Hematopoietic multipotent progenitor cell treated with erythropoietin and hydrocortisone succinate and interleukin-3 and kit ligand, for 17 days (in vitro differentiated cells): Measurements from ENCODE around the gene LGALS7B.
A peak's percentile ranks its signal among the peaks of the same experiment; 100 is the strongest.
"Not testable (repeated sequence)": the region's sequence is repeated elsewhere in the genome, so short reads cannot be mapped to it uniquely, and the experiment has no call there.

Experiments used
- DNase-seq: peaks from one replicate; pipeline ENCODE4 v3.0.0-alpha.2; 2015; ENCODE audit warnings: low spot score

The LGALS7B gene

GRCh38 chr19:38770228-38770948, 18.6 kb upstream of the LGALS7B start:
- not testable (repeated sequence) for DNase-seq

GRCh38 chr19:38770949-38771275, 18.1 kb upstream of the LGALS7B start:
- not testable (repeated sequence) for DNase-seq

- not testable (repeated sequence) for DNase-seq
These were observed 17.4 kb upstream of the LGALS7B start for GRCh38 chr19:38771569-38771968.

- DNase-seq, result no peak
These were observed 15.4 kb upstream of the LGALS7B start, which contains the start of gene LGALS7 for GRCh38 chr19:38773469-38774177. TSS of gene LGALS7 (minus strand) at chr19:38773517. CDS start at chr19:38773492, 25 bp downstream.

GRCh38 chr19:38774181-38774950, 14.6 kb upstream of the LGALS7B start:
- no peak for DNase-seq

DNA sequence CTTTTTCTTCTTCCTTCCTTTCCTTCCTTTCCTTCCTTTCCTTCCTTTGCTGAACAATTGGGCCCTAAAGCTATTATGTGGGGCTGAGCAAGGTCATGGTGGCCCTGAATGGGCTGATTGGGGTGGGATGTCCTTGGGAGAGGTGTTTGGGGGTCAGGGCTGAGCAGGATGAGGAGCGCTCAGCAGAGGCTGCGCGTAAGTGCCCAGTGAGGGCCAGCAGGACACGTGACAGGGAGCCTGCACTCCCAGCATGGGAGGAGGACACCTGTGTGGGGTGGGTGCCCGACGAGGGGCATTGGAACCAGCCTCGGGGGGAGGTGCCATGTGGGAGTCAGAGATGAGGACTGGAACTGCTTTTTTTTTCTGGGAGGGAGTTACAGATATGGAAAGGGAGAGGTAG, 10.3 kb upstream of the LGALS7B start:
- DNase-seq, result no peak

DNA sequence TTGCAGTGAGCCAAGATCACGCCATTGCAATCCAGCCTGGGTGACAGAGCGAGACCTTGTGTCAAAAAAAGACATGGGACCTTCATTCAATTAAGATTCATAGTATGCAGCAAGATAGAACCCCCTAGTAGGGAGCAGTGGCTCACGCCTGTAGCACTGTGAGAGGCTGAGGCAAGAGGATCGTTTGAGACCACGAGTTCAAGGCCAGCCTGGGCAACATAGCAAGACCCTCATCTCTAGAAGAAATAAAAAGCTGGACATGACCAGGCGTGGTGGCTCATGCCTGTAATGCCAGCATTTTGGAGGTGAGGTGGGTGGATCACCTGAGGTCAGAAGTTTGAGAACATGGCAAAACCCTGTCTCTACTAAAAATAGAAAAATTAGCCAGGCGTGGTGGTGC, 8.6 kb upstream of the LGALS7B start:
- no peak for DNase-seq

GRCh38 chr19:38781058-38781457, 7.9 kb upstream of the LGALS7B start:
- DNase-seq, result peak; percentile 51

DNA sequence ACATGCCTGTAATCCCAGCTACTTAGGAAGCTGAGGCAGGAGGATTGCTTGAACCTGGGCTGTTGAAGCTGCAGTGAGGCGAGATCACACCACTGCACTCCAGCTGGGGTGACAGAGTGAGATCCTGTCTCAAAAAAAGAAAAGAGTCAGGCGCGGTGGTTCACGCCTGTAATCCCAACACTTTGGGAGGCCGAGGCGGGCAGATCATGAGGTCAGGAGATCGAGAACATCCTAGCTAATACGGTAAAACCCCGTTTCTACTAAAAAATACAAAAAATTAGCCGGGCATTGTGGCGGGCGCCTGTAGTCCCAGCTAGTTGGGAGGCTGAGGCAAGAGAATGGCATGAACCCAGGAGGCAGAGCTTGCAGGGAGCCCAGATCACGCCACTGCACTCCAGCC, 6.8 kb upstream of the LGALS7B start:
- DNase-seq, result not testable (repeated sequence)

GRCh38 chr19:38784224-38784623, 4.8 kb upstream of the LGALS7B start:
- peak; percentile 16 for DNase-seq

DNA sequence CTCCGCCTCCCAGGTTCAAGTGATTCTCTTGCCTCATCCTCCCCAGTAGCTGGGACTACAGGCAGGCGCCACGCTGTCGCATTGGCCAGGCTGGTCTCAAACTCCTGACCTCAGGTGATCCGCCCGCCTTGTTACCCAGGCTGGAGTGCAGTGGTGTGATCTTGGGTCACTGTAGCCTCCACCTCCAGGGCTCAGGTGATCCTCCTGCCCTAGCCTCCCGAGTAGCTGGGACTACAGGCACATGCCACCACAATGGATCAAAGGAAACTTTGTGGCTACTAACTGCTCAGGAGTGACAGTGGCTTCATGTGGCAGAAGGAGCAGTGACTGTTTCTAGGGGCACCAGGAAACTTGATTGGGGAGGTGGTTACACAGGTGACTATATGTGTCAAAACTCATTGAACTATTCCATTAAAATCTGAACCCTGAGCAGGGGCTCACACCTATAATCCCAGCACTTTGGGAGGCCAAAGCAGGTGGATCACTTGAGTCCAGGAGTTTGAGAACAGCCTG, 3.8 kb upstream of the LGALS7B start:
- no peak for DNase-seq

- not testable (repeated sequence) for DNase-seq
These were observed 2.9 kb upstream of the LGALS7B start for GRCh38 chr19:38786061-38786460.

DNA sequence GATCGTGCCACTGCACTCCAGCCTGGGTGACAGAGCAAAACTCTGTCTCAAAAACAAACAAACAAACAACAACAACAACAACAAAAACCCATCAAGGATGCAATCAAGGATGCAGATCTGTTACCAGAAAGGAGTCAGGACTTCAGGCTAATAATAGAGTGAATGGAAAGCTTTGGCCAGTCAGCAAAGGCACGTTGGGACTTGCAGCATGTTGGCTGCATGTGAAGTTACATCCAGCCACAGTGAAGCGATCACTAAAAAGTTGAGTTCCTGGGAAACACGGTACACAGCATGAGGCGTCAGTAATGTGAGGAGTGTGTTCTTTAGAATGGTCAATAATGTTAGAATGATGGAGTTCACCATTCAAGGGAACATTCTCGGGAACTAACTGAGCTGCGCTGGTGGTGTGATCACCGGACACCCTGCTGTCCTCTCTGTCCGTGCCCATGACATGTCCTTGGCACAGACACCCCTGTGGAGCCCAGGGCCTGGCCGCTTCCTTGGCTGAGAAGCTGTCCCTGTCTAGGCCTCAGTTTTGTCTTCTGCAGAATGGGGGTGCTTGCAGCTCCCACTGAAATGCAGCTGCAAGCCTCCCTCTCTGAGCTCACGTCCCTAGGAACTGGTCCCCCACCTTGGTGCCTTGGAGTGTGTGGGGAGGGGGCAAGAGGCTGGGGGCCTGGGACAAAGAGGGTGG, 2.3 kb upstream of the LGALS7B start:
- no peak for DNase-seq

GRCh38 chr19:38790507-38791403, 1.8 kb downstream of the LGALS7B start:
- not testable (repeated sequence) for DNase-seq

GRCh38 chr19:38791451-38792064, 2.6 kb downstream of the LGALS7B start:
- DNase-seq, result not testable (repeated sequence)

DNA sequence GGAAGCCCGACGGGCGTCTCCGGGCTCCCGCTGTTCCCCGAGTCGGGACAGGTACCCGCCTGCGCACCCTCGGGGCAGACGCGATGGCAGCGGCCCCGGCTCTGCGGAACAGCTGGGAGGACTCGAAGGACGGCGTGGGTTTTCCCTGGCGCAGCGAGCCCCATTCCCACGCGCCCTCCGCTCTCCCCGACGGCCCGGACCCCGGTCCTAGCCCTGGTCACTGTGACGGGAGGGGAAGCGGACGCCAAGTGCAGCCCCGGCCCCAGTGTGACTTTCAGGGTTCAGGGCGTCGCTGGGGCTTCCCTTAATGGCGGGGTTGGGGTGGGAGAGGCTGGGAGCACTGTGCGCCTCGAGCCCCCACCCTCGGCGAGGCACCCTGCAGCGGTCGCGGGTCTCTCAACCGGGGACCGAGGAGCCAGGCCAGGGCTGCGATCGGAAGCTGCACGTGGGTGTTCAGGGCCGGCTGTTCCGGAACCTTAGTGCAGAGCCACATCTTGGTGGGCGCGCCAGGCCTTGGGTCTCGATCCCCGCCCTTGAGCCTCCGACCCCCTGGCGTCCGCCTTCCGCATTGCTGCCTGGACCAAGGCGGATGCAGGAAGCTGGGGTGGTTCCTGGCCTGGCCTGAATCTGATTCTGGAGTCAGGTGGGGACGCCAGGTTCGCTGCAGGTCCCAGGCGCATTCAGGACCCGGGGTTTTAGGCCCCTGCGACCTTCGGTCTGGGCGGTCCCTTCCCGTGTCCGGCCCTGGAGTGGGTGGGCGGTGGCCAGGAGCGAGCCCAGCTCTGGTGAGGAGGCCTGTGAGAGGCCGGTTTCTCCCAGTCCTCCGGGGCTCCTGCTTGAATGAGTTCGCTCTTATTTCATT, 3.5 kb downstream of the LGALS7B start:
- DNase-seq, result no peak

GRCh38 chr19:38793177-38793576, 4.2 kb downstream of the LGALS7B start:
- DNase-seq, result no peak

DNA sequence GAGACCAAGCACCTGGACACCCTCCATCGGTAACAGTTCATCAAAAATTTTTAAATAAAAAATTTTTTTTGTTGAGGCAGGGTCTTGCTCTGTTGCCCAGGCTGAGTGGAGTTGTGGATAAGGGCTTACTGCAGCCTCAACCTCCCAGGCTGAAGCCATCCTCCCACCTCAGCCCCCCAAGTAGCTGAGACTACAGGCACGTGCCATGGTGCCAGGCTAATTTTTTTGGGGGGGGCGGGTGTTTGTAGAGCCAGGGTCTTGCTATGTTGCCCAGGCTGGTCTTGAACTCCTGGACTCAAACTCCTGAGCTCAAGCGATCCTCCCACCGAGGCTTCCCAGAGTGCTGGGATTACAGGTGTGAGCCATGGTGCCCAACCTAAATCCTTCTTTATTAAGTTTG, 4.7 kb downstream of the LGALS7B start:
- no peak for DNase-seq

DNA sequence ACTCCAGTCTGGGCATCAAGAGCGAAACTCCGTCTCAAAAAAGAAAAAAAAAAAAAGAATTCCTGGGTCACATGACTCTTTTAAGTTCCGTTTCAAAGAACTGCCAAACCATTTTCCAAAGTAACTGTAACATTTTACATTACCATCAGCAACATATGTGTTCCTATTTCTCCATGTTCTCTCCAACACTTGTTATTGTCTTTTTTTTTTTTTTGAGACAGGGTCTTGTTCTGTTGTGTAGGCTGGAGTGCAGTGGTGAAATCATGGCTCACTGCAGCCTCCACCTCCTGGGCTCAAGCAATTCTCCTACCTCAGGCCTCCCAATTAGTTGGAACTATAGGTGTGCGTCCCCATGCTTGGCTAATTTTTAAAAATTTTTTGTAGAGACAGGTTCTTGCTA, 6.5 kb downstream of the LGALS7B start:
- DNase-seq, result no peak

DNA sequence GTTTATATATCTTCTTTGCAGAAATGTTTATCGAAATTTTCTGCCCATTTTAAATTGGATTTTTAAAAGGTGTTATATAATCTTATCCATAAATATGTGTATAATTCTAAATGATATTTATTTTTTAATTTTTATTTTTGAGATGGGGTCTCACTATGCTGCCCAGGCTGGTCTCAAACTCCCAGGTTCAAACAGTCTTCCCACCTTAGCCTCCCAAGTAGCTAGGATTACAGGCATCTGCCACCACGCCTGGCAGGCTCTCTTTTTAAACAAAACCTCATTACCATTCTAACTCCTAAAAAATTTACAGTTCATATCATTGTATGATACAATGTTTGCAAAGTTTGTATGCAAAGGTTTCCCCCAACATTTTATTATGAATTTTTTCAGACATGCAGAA, 7.2 kb downstream of the LGALS7B start:
- DNase-seq, result no peak
